Duodenal mucosa (tissue), 2 donors: ENCODE data around the gene DYDC2.

ENCODE experiments used
- H3K27ac ChIP-seq: one replicate; pipeline ENCODE4 v1.7.0; 2013; ENCODE audit warnings: low read depth, low read length
- H3K27me3 ChIP-seq, 2 donors: one replicate each; pipeline ENCODE4 v1.7.0; 2013; ENCODE audit warnings: low read length in 2 of 2, control low read depth in 1 of 2; ENCODE audit not compliant: insufficient read depth in 2 of 2, control insufficient read depth in 1 of 2
- H3K36me3 ChIP-seq, 2 donors: one replicate each; pipeline ENCODE4 v1.7.0; 2013; ENCODE audit warnings: low read length in 2 of 2, control low read depth in 1 of 2; ENCODE audit not compliant: insufficient read depth in 2 of 2, control insufficient read depth in 1 of 2
- H3K4me1 ChIP-seq, 2 donors: one replicate each; pipeline ENCODE4 v1.7.0; 2013; ENCODE audit warnings: low read length in 2 of 2, control low read depth in 1 of 2; ENCODE audit not compliant: insufficient read depth in 2 of 2, control insufficient read depth in 1 of 2
- H3K4me3 ChIP-seq, 2 donors: one replicate each; pipeline ENCODE4 v1.7.0; 2013; ENCODE audit warnings: low read length in 2 of 2, low read depth in 1 of 2
- H3K9ac ChIP-seq, 2 donors: one replicate each; pipeline ENCODE4 v1.7.0; 2013; ENCODE audit warnings: low read length in 2 of 2, low read depth in 1 of 2
- H3K9me3 ChIP-seq, 2 donors: one replicate each; pipeline ENCODE4 v1.7.0; 2013; ENCODE audit warnings: low read length in 2 of 2, control low read depth in 1 of 2; ENCODE audit not compliant: control insufficient read depth in 1 of 2

Gene DYDC2

GRCh38 chr10:80323311-80323710, 33.3 kb upstream of the DYDC2 start:
- no peak overlapping the region for H3K27ac ChIP-seq
- no peak overlapping the region for H3K4me3 ChIP-seq
- no peaks in the 10 kb centered on the region for H3K9me3 ChIP-seq
- no peak overlapping the region for H3K9ac ChIP-seq
- H3K36me3 ChIP-seq, result no peaks in the 10 kb centered on the region
- H3K4me1 ChIP-seq, result no peaks in the 10 kb centered on the region
- no peaks in the 10 kb centered on the region for H3K27me3 ChIP-seq

- H3K4me3 ChIP-seq, result no peak overlapping the region
- H3K36me3 ChIP-seq, result no peaks in the 10 kb centered on the region
- no peaks in the 10 kb centered on the region for H3K9me3 ChIP-seq
- no peaks in the 10 kb centered on the region for H3K4me1 ChIP-seq
- H3K27me3 ChIP-seq, result no peaks in the 10 kb centered on the region
- H3K27ac ChIP-seq, result no peak overlapping the region
- H3K9ac ChIP-seq, result no peak overlapping the region
Measured at GRCh38 chr10:80324086-80324485, 32.5 kb upstream of the DYDC2 start.

- Histone ChIP-seq H3K4me3 (no peak overlapping the region), H3K27ac (no peak overlapping the region), H3K9me3 (no peaks in the 10 kb centered on the region), H3K27me3 (no peaks in the 10 kb centered on the region), H3K4me1 (no peaks in the 10 kb centered on the region), H3K9ac (no peak overlapping the region), H3K36me3 (no peaks in the 10 kb centered on the region)
Measured at GRCh38 chr10:80324891-80325364, 31.7 kb upstream of the DYDC2 start.

GRCh38 chr10:80333983-80334382, 22.6 kb upstream of the DYDC2 start:
- H3K36me3 ChIP-seq, result no peaks in the 10 kb centered on the region
- no peak overlapping the region for H3K9ac ChIP-seq
- no peaks in the 10 kb centered on the region for H3K9me3 ChIP-seq
- H3K4me3 ChIP-seq, result no peak overlapping the region
- no peaks in the 10 kb centered on the region for H3K27me3 ChIP-seq
- H3K4me1 ChIP-seq, result no peaks in the 10 kb centered on the region
- no peak overlapping the region for H3K27ac ChIP-seq

GRCh38 chr10:80344276-80344675, 12.3 kb upstream of the DYDC2 start:
- Histone ChIP-seq H3K4me1 (no peaks in the 10 kb centered on the region), H3K9me3 (no peaks in the 10 kb centered on the region), H3K27ac (no peak overlapping the region)

GRCh38 chr10:80344912-80345311, 11.7 kb upstream of the DYDC2 start:
- H3K9me3 ChIP-seq, result no peaks in the 10 kb centered on the region
- H3K27me3 ChIP-seq, result peaks cover 0 to under 1% of the 10 kb centered on the region in 2 donors
- H3K4me3 ChIP-seq, result no peak overlapping the region
- no peaks in the 10 kb centered on the region for H3K36me3 ChIP-seq
- no peak overlapping the region for H3K27ac ChIP-seq
- no peak overlapping the region for H3K9ac ChIP-seq
- H3K4me1 ChIP-seq, result no peaks in the 10 kb centered on the region

More at GRCh38 chr10:80344276-80344675, 12.3 kb upstream of the DYDC2 start:
- H3K27me3 ChIP-seq, result no peaks in the 10 kb centered on the region
- H3K36me3 ChIP-seq, result no peaks in the 10 kb centered on the region
- H3K4me3 ChIP-seq, result no peak overlapping the region
- H3K9ac ChIP-seq, result no peak overlapping the region

GRCh38 chr10:80350251-80350650, 6.3 kb upstream of the DYDC2 start:
- no peak overlapping the region for H3K27ac ChIP-seq
- no peaks in the 10 kb centered on the region for H3K4me1 ChIP-seq
- no peak overlapping the region for H3K4me3 ChIP-seq
- H3K9ac ChIP-seq, result no peak overlapping the region
- H3K36me3 ChIP-seq, result no peaks in the 10 kb centered on the region
- no peaks in the 10 kb centered on the region for H3K9me3 ChIP-seq
- H3K27me3 ChIP-seq, result peaks cover 0 to 9% of the 10 kb centered on the region in 2 donors

- Histone ChIP-seq H3K36me3 (no peaks in the 10 kb centered on the region), H3K27ac (no peak overlapping the region), H3K4me1 (no peaks in the 10 kb centered on the region), H3K9me3 (no peaks in the 10 kb centered on the region), H3K9ac (no peak overlapping the region), H3K4me3 (no peak overlapping the region), H3K27me3 (peaks cover 7 to 19% of the 10 kb centered on the region in 2 donors)
Measured at GRCh38 chr10:80351220-80351619, 5.4 kb upstream of the DYDC2 start.

GRCh38 chr10:80356989-80357850, 639 bp downstream of the DYDC2 start:
- Histone ChIP-seq H3K27ac (no peak overlapping the region), H3K9me3 (no peaks in the 10 kb centered on the region), H3K4me1 (peaks cover 0 to 6% of the 10 kb centered on the region in 2 donors), H3K27me3 (peaks cover 7 to 15% of the 10 kb centered on the region in 2 donors), H3K36me3 (no peaks in the 10 kb centered on the region), H3K9ac (no peak overlapping the region), H3K4me3 (peak overlapping the region; percentile 42 to 50)

- H3K9me3 ChIP-seq, result no peaks in the 10 kb centered on the region
- peaks cover 0 to 6% of the 10 kb centered on the region in 2 donors for H3K4me1 ChIP-seq
- H3K4me3 ChIP-seq, result no peak overlapping the region
- H3K9ac ChIP-seq, result no peak overlapping the region
- H3K27ac ChIP-seq, result no peak overlapping the region
- peaks cover 7 to 15% of the 10 kb centered on the region in 2 donors for H3K27me3 ChIP-seq
- H3K36me3 ChIP-seq, result no peaks in the 10 kb centered on the region
Measured at GRCh38 chr10:80357851-80358125, 1.2 kb downstream of the DYDC2 start.
